GM12874 (cell line): ENCODE measurements around the gene ITGAX.

Experiments
- CTCF ChIP-seq: IDR thresholded peaks from 2 replicates; pipeline ENCODE4 v1.5.1; 2011; ENCODE audit warnings: low read depth, mild to moderate bottlenecking, control low read depth, low read length, moderate library complexity; ENCODE audit not compliant: insufficient read depth

ITGAX gene

GRCh38 chr16:31360251-31360650 lies 5.3 kb downstream of the ITGAX start:
- no peak for TF ChIP-seq CTCF

- no peak for TF ChIP-seq CTCF
Measured at GRCh38 chr16:31361201-31362110, 6.5 kb downstream of the ITGAX start.

GRCh38 chr16:31362476-31363405 lies 7.8 kb downstream of the ITGAX start:
- no peak for TF ChIP-seq CTCF

- TF ChIP-seq CTCF, result no peak
Measured at GRCh38 chr16:31363721-31364120, 8.7 kb downstream of the ITGAX start.

GRCh38 chr16:31364421-31364820 lies 9.4 kb downstream of the ITGAX start:
- TF ChIP-seq CTCF, result no peak

- no peak for TF ChIP-seq CTCF
Measured at GRCh38 chr16:31365131-31365865, 10.3 kb downstream of the ITGAX start.
